Progenitor cell of endocrine pancreas (in vitro differentiated cells): ENCODE measurements around the gene FTSJ1. TPM values are rescaled to one million over a fixed set of nuclear protein-coding genes. Genes with fewer than 3 reads are reported as not detected.

ENCODE experiments used
- DNase-seq: peaks from one replicate; pipeline ENCODE4 v3.0.0; 2021; ENCODE audit warnings: low spot score; ENCODE audit not compliant: unreplicated experiment
- H3K27ac Mint-ChIP-seq: 2 replicates; pipeline ENCODE4 v1.8.0; 2021; ENCODE audit warnings: mild to moderate bottlenecking, moderate library complexity, mixed read lengths
- H3K27me3 Mint-ChIP-seq: 2 replicates; pipeline ENCODE4 v1.8.0; 2021; ENCODE audit warnings: mixed read lengths
- H3K36me3 Mint-ChIP-seq: 2 replicates; pipeline ENCODE4 v1.8.0; 2022; ENCODE audit warnings: mixed read lengths; ENCODE audit not compliant: insufficient read depth
- H3K4me1 Mint-ChIP-seq: 2 replicates; pipeline ENCODE4 v1.8.0; 2021; ENCODE audit warnings: low read depth, mixed read lengths
- H3K4me3 Mint-ChIP-seq: 2 replicates; pipeline ENCODE4 v1.8.0; 2021; ENCODE audit warnings: low read depth, mild to moderate bottlenecking, moderate library complexity, mixed read lengths
- H3K9me3 Mint-ChIP-seq: 2 replicates; pipeline ENCODE4 v1.8.0; 2021; ENCODE audit warnings: low read depth, mixed read lengths
- CTCF ChIP-seq: fragments of 200-600 bp; sonication (generic); IDR thresholded peaks from one replicate; pipeline ENCODE4 v1.5.0; 2021; ENCODE audit warnings: antibody characterized with exemption, mild to moderate bottlenecking; ENCODE audit not compliant: unreplicated experiment
- total RNA-seq: library from RNA; stranded (reverse); gene quantifications from 2 replicates; pipeline ENCODE4 v1.2.1, GENCODE V29; 2021

FTSJ1 gene
- total RNA-seq, 1 donor from 2014 or later, result 40.5 TPM

GRCh38 chrX:48507246-48507645 is 31.2 kb downstream of the FTSJ1 start:
- Mint-ChIP-seq H3K9me3 (peaks cover 11% of the 10 kb centered on the region), H3K27me3 (no peaks in the 10 kb centered on the region), H3K4me3 (no peak overlapping the region), H3K27ac (no peak overlapping the region), H3K4me1 (peaks cover 2% of the 10 kb centered on the region), H3K36me3 (peaks cover 3% of the 10 kb centered on the region)
- no peak for TF ChIP-seq CTCF
- DNase-seq, result no peak

DNA sequence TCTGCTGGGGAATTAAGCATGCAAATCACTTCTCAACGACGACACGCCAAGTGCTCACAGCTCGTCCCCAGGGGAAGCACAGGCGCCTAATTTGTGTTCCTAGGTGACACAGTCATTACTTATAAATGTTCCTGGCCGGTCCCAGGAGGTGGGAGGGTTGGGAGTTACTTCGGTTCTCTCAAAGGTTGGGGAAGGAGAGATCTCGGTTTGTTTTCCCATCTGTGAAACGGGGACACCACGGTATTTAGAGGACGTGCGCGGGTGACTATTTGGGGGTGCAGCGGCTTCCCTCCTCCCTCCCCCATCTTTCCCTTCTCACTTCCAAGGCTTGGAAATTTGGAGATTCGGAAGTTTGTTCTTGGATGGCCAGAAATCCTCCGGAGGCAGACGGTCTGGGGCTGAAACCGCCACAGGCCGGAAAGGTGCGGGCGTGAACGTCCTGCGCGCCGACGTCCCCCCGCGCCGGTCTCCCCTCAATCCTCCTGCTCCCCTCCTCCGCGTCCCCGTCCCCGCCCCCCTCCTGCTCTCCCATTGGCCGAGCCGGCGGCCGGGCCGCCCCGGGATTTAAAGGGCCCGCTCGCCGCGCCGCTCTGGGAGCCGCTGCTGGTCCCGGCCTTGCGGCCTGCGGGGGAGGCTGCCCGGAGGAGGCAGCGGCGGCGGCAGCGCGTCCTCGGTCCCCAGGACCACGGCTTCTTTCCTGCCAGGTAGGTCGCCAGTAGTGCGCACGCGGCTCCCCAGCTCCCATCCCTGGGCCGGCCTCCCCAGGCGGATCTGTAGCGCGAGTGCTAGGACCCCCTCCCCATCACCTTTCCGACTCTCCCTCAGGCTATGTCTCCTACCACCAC is 32.6 kb downstream of the FTSJ1 start, which contains the start of gene PORCN:
TSS of gene PORCN (plus strand) at position 593 of the 845 bp plus-strand sequence. CDS start 829 bp downstream, outside the sequence.
- DNase-seq, result peak; percentile 52
- peak within 1 kb of the TSS; percentile 83 for H3K4me3 Mint-ChIP-seq
- H3K9me3 Mint-ChIP-seq, result peaks cover 8% of the 10 kb centered on the region
- H3K4me1 Mint-ChIP-seq, result peaks cover 2% of the 10 kb centered on the region
- H3K27ac Mint-ChIP-seq, result peak within 1 kb of the TSS; percentile 71
- H3K27me3 Mint-ChIP-seq, result no peaks in the 10 kb centered on the region
- no peak for TF ChIP-seq CTCF
- peaks cover 3% of the 10 kb centered on the region for H3K36me3 Mint-ChIP-seq

GRCh38 chrX:48509245-48509590 is 33.2 kb downstream of the FTSJ1 start:
- DNase-seq, result no peak
- Mint-ChIP-seq H3K27me3 (no peaks in the 10 kb centered on the region), H3K27ac (peak overlapping the region; percentile 71), H3K4me1 (peaks cover 2% of the 10 kb centered on the region), H3K4me3 (peak overlapping the region; percentile 82), H3K9me3 (peaks cover 5% of the 10 kb centered on the region), H3K36me3 (peaks cover 3% of the 10 kb centered on the region)
- no peak for TF ChIP-seq CTCF

DNA sequence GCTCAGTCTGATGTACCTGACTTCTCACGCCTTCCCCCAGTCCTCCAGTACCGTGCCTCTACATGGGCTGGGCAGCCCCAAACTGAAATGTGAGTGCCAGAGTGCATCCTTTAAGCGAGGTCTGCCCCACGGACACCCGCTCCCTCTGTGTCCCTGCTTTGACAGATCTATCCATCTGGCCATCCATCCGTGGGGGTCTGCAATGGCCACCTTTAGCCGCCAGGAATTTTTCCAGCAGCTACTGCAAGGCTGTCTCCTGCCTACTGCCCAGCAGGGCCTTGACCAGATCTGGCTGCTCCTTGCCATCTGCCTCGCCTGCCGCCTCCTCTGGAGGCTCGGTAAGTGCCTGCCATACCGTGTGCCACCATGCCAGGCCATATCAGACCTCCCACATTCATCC is 33.6 kb downstream of the FTSJ1 start:
- H3K27me3 Mint-ChIP-seq, result no peaks in the 10 kb centered on the region
- H3K4me3 Mint-ChIP-seq, result peak overlapping the region; percentile 82
- no peak for DNase-seq
- H3K27ac Mint-ChIP-seq, result peak overlapping the region; percentile 71
- H3K9me3 Mint-ChIP-seq, result peaks cover 4% of the 10 kb centered on the region
- TF ChIP-seq CTCF, result no peak
- peaks cover 3% of the 10 kb centered on the region for H3K36me3 Mint-ChIP-seq
- H3K4me1 Mint-ChIP-seq, result peaks cover 2% of the 10 kb centered on the region

- DNase-seq, result no peak
- Mint-ChIP-seq H3K4me1 (peaks cover 2% of the 10 kb centered on the region), H3K9me3 (peaks cover 4% of the 10 kb centered on the region), H3K4me3 (no peak overlapping the region), H3K27ac (no peak overlapping the region), H3K27me3 (no peaks in the 10 kb centered on the region), H3K36me3 (peaks cover 3% of the 10 kb centered on the region)
- peak; percentile 37 for TF ChIP-seq CTCF
Measured at GRCh38 chrX:48511560-48511959, 35.6 kb downstream of the FTSJ1 start.
